LNCaP clone FGC (cell line): ENCODE data around the gene FAHD1.

Experiments
- DNase-seq: peaks from one replicate; pipeline ENCODE4 v3.0.0-alpha.2; 2011; ENCODE audit warnings: low read depth
- H3K4me3 ChIP-seq: 2 replicates; pipeline ENCODE4 v1.5.1; 2011; ENCODE audit warnings: mild to moderate bottlenecking, low read depth, low read length, control low read depth
- CTCF ChIP-seq: IDR thresholded peaks from 2 replicates; pipeline ENCODE4 v1.5.1; 2012; ENCODE audit warnings: mild to moderate bottlenecking; ENCODE audit not compliant: control insufficient read depth, insufficient read depth; ENCODE audit errors: extremely low read depth

The FAHD1 gene

GRCh38 chr16:1822801-1823200, 4.2 kb upstream of the FAHD1 start:
- no peak for DNase-seq
- TF ChIP-seq CTCF = no peak
- no peak overlapping the region for H3K4me3 ChIP-seq

- no peak for DNase-seq
- TF ChIP-seq CTCF = 0 out of 2 replicates have a peak, but pooled peaks have one; percentile 4
- no peak overlapping the region for H3K4me3 ChIP-seq
Observed at GRCh38 chr16:1823821-1824220, 3.2 kb upstream of the FAHD1 start.

GRCh38 chr16:1825381-1825863, 1.6 kb upstream of the FAHD1 start:
- DNase-seq = no peak
- no peak for TF ChIP-seq CTCF

GRCh38 chr16:1825864-1826690, 929 bp upstream of the FAHD1 start:
- TF ChIP-seq CTCF = no peak
- H3K4me3 ChIP-seq = peak overlapping the region; percentile 72
- DNase-seq = no peak

More at GRCh38 chr16:1825381-1825863, 1.6 kb upstream of the FAHD1 start:
- H3K4me3 ChIP-seq = peak overlapping the region; percentile 72

- no peak for DNase-seq
- H3K4me3 ChIP-seq = peak overlapping the region; percentile 72
- TF ChIP-seq CTCF = no peak
Observed at GRCh38 chr16:1828645-1829410, 1.8 kb downstream of the FAHD1 start.

- no peak for TF ChIP-seq CTCF
- no peak for DNase-seq
Observed at GRCh38 chr16:1830213-1830612, 3.2 kb downstream of the FAHD1 start.

More at GRCh38 chr16:1830213-1830612, 3.2 kb downstream of the FAHD1 start:
- no peak overlapping the region for H3K4me3 ChIP-seq
